WTC11 (cell line): ENCODE results near the gene FAM53B. TPM values are rescaled to one million over a fixed set of nuclear protein-coding genes. Genes with fewer than 3 reads are reported as not detected.

Experiments
- ATAC-seq: fragments of 200-7000 bp; cut with Tn5 transposase; 2 replicates; pipeline ENCODE4 v1.10.0; 2021; ENCODE audit warnings: mild to moderate bottlenecking, moderate library complexity
- CTCF ChIA-PET: fragments of 300-600 bp; sonication (Branson Sonifier 250); formaldehyde crosslinking; loops from one replicate; lab custom pipeline; 2021; ENCODE audit warnings: antibody characterized with exemption; lab: Charles Lee
- POLR2A ChIA-PET: fragments of 350-600 bp; sonication (Branson Sonifier 250); formaldehyde crosslinking; loops from one replicate; lab custom pipeline; 2021; ENCODE audit warnings: antibody characterized with exemption; lab: Charles Lee
- DNase-seq: peaks from one replicate; pipeline ENCODE4 v3.0.0; 2021; ENCODE audit warnings: low spot score
- H3K27ac Mint-ChIP-seq: 2 replicates; pipeline ENCODE4 v1.8.0; 2021; ENCODE audit warnings: mixed read lengths
- H3K27me3 Mint-ChIP-seq: 2 replicates; pipeline ENCODE4 v1.8.0; 2021; ENCODE audit warnings: low read depth, mild to moderate bottlenecking, moderate library complexity, mixed read lengths
- H3K36me3 Mint-ChIP-seq: 2 replicates; pipeline ENCODE4 v1.8.0; 2021; ENCODE audit warnings: mixed read lengths
- H3K4me1 Mint-ChIP-seq: 2 replicates; pipeline ENCODE4 v1.8.0; 2022; ENCODE audit warnings: mixed read lengths
- H3K4me3 Mint-ChIP-seq: 2 replicates; pipeline ENCODE4 v1.8.0; 2021; ENCODE audit warnings: mild to moderate bottlenecking, moderate library complexity, mixed read lengths
- H3K9me3 Mint-ChIP-seq: 2 replicates; pipeline ENCODE4 v1.8.0; 2021; ENCODE audit warnings: mixed read lengths
- CREB1 ChIP-seq: sonication (generic); formaldehyde crosslinking; IDR thresholded peaks from 2 replicates; pipeline ENCODE4 v1.8.0; 2023; ENCODE audit warnings: mild to moderate bottlenecking, missing genetic modification reagents
- FOXK1 ChIP-seq: sonication (generic); formaldehyde crosslinking; IDR thresholded peaks from 2 replicates; pipeline ENCODE4 v1.8.0; 2022; ENCODE audit warnings: mild to moderate bottlenecking, moderate library complexity, missing genetic modification reagents
- HMGA2 ChIP-seq: fragments of 250-450 bp; sonication (Bioruptor Pico); IDR thresholded peaks from 2 replicates; pipeline ENCODE4 v1.4.0; 2021; ENCODE audit warnings: mild to moderate bottlenecking, moderate library complexity
- IRF2 ChIP-seq: sonication (generic); formaldehyde crosslinking; IDR thresholded peaks from 2 replicates; pipeline ENCODE4 v1.8.0; 2022; ENCODE audit warnings: low read depth, missing genetic modification reagents, borderline replicate concordance
- KAT7 ChIP-seq: sonication (generic); formaldehyde crosslinking; IDR thresholded peaks from 2 replicates; pipeline ENCODE4 v1.8.1; 2023; ENCODE audit warnings: missing genetic modification reagents, mild to moderate bottlenecking, borderline replicate concordance
- MXD4 ChIP-seq: fragments of 250-450 bp; sonication (Bioruptor Pico); IDR thresholded peaks from 2 replicates; pipeline ENCODE4 v1.8.0; 2021; ENCODE audit warnings: mild to moderate bottlenecking, moderate library complexity, borderline replicate concordance
- MYBL2 ChIP-seq: sonication (generic); formaldehyde crosslinking; IDR thresholded peaks from 2 replicates; pipeline ENCODE4 v1.8.1; 2023; ENCODE audit warnings: mild to moderate bottlenecking, moderate library complexity, missing genetic modification reagents
- NFATC4 ChIP-seq: fragments of 250-450 bp; sonication (Bioruptor Pico); IDR thresholded peaks from 2 replicates; pipeline ENCODE4 v1.9.0; 2021; ENCODE audit warnings: mild to moderate bottlenecking
- PRRX2 ChIP-seq: fragments of 250-450 bp; sonication (Bioruptor Pico); IDR thresholded peaks from 2 replicates; pipeline ENCODE4 v1.8.0; 2021; ENCODE audit warnings: mild to moderate bottlenecking
- SOX15 ChIP-seq: fragments of 250-450 bp; sonication (Bioruptor Pico); IDR thresholded peaks from 2 replicates; pipeline ENCODE4 v1.9.0; 2021; ENCODE audit warnings: mild to moderate bottlenecking
- TP53 ChIP-seq: sonication (generic); formaldehyde crosslinking; IDR thresholded peaks from 2 replicates; pipeline ENCODE4 v1.8.1; 2023; ENCODE audit warnings: mild to moderate bottlenecking, missing genetic modification reagents
- ZNF121 ChIP-seq: sonication (generic); formaldehyde crosslinking; IDR thresholded peaks from 2 replicates; pipeline ENCODE4 v1.8.0; 2023; ENCODE audit warnings: missing genetic modification reagents
- ZNF138 ChIP-seq: sonication (generic); formaldehyde crosslinking; conservative IDR thresholded peaks from 2 replicates; pipeline ENCODE4 v1.8.1; 2022; ENCODE audit warnings: mild to moderate bottlenecking, moderate library complexity, missing genetic modification reagents
- ZNF263 ChIP-seq: sonication (generic); formaldehyde crosslinking; IDR thresholded peaks from 2 replicates; pipeline ENCODE4 v1.8.1; 2022; ENCODE audit warnings: low read depth, mild to moderate bottlenecking, moderate library complexity, missing genetic modification reagents
- ZNF396 ChIP-seq: fragments of 250-450 bp; sonication (Bioruptor Pico); IDR thresholded peaks from 2 replicates; pipeline ENCODE4 v1.8.0; 2021; ENCODE audit warnings: mild to moderate bottlenecking, moderate library complexity, borderline replicate concordance
- ZNF416 ChIP-seq: fragments of 250-450 bp; sonication (Bioruptor Pico); IDR thresholded peaks from 2 replicates; pipeline ENCODE4 v1.9.0; 2021; ENCODE audit warnings: mild to moderate bottlenecking, inconsistent platforms
- total RNA-seq: library from RNA; stranded (reverse); gene quantifications from 3 replicates; pipeline ENCODE4 v1.2.3, GENCODE V29; 2021
- TF ChIP-seq, protein P1 (sequence below): fragments of 250-450 bp; sonication (Bioruptor Pico); IDR thresholded peaks from 2 replicates; pipeline ENCODE4 v1.8.0; 2021; ENCODE audit warnings: mild to moderate bottlenecking
- TF ChIP-seq, protein P2 (sequence below): sonication (generic); formaldehyde crosslinking; IDR thresholded peaks from 2 replicates; pipeline ENCODE4 v1.8.0; 2022; ENCODE audit warnings: missing genetic modification reagents
- TF ChIP-seq, protein P3 (sequence below): sonication (generic); formaldehyde crosslinking; IDR thresholded peaks from 2 replicates; pipeline ENCODE4 v1.8.1; 2023; ENCODE audit warnings: mild to moderate bottlenecking, moderate library complexity, missing genetic modification reagents
- TF ChIP-seq, protein P4 (sequence below): sonication (generic); formaldehyde crosslinking; IDR thresholded peaks from 2 replicates; pipeline ENCODE4 v1.8.1; 2022; ENCODE audit warnings: mild to moderate bottlenecking, missing genetic modification reagents, moderate library complexity, borderline replicate concordance

FAM53B gene
- total RNA-seq, 1 experiment from 2014 or later: 21.3 TPM

DNA sequence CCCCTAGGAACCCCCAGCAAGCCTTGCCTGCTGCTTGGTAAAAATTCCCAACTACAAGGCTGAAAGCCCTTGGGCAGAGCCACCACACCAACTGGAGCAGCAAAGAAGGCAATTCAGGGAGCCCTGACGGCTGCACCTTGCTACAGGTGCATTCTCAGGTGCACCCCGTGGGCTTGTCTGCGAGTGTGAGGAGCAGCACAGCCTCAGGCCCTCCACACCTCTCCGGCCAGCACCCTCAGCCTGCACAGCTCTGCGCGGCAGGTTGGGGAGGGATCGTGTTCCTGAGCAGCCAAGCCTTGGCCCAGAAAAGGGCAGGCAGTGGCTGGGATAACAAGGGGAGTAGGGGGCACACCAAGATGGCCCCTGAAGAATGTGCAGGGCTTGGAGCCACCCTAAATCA is 104.1 kb downstream of the FAM53B start:
- CTCF ChIA-PET: no interaction called here
- H3K9me3 Mint-ChIP-seq: no peaks in the 10 kb centered on the region

DNA sequence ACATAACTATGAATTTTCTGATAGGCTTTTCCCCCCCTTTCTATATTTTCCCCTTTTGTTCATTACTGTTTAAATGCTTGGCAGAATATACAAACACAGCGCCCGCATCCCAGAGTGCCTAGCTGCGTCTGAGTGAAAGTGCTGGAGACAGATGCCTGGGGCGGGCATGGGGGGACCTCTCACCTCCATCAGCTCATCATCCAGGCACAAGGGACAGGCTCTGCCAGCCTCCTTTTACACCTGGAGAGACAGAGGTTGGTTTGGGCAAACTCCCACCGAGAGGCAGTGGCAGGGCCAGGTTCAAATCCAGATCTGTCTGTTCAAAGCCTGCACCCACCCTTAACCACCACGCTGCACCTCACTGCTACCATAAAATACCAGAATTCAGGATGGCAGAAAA is 104.5 kb downstream of the FAM53B start:
- ChIA-PET CTCF (no interaction called here), POLR2A (no interaction called here)
- TF ChIP-seq, protein P1, sequence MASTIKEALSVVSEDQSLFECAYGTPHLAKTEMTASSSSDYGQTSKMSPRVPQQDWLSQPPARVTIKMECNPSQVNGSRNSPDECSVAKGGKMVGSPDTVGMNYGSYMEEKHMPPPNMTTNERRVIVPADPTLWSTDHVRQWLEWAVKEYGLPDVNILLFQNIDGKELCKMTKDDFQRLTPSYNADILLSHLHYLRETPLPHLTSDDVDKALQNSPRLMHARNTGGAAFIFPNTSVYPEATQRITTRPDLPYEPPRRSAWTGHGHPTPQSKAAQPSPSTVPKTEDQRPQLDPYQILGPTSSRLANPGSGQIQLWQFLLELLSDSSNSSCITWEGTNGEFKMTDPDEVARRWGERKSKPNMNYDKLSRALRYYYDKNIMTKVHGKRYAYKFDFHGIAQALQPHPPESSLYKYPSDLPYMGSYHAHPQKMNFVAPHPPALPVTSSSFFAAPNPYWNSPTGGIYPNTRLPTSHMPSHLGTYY (CRISPR knock-in tag): no peak
- TF ChIP-seq CREB1 (CRISPR knock-in tag) (no peak), TP53 (CRISPR knock-in tag) (no peak), ZNF416 (CRISPR knock-in tag) (no peak), ZNF263 (no peak), ZNF121 (no peak), ZNF138 (CRISPR knock-in tag) (no peak), FOXK1 (CRISPR knock-in tag) (no peak), MYBL2 (CRISPR knock-in tag) (no peak), ZNF396 (CRISPR knock-in tag) (no peak)
- TF ChIP-seq, protein P2, sequence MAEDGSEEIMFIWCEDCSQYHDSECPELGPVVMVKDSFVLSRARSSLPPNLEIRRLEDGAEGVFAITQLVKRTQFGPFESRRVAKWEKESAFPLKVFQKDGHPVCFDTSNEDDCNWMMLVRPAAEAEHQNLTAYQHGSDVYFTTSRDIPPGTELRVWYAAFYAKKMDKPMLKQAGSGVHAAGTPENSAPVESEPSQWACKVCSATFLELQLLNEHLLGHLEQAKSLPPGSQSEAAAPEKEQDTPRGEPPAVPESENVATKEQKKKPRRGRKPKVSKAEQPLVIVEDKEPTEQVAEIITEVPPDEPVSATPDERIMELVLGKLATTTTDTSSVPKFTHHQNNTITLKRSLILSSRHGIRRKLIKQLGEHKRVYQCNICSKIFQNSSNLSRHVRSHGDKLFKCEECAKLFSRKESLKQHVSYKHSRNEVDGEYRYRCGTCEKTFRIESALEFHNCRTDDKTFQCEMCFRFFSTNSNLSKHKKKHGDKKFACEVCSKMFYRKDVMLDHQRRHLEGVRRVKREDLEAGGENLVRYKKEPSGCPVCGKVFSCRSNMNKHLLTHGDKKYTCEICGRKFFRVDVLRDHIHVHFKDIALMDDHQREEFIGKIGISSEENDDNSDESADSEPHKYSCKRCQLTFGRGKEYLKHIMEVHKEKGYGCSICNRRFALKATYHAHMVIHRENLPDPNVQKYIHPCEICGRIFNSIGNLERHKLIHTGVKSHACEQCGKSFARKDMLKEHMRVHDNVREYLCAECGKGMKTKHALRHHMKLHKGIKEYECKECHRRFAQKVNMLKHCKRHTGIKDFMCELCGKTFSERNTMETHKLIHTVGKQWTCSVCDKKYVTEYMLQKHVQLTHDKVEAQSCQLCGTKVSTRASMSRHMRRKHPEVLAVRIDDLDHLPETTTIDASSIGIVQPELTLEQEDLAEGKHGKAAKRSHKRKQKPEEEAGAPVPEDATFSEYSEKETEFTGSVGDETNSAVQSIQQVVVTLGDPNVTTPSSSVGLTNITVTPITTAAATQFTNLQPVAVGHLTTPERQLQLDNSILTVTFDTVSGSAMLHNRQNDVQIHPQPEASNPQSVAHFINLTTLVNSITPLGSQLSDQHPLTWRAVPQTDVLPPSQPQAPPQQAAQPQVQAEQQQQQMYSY (CRISPR knock-in tag): no peak
- TF ChIP-seq, protein P3, sequence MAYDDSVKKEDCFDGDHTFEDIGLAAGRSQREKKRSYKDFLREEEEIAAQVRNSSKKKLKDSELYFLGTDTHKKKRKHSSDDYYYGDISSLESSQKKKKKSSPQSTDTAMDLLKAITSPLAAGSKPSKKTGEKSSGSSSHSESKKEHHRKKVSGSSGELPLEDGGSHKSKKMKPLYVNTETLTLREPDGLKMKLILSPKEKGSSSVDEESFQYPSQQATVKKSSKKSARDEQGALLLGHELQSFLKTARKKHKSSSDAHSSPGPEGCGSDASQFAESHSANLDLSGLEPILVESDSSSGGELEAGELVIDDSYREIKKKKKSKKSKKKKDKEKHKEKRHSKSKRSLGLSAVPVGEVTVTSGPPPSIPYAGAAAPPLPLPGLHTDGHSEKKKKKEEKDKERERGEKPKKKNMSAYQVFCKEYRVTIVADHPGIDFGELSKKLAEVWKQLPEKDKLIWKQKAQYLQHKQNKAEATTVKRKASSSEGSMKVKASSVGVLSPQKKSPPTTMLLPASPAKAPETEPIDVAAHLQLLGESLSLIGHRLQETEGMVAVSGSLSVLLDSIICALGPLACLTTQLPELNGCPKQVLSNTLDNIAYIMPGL (CRISPR knock-in tag): no peak
- Mint-ChIP-seq H3K36me3 (peaks cover 1% of the 10 kb centered on the region), H3K9me3 (peaks cover 2% of the 10 kb centered on the region), H3K4me3 (no peak overlapping the region), H3K27ac (no peak overlapping the region), H3K27me3 (no peaks in the 10 kb centered on the region), H3K4me1 (no peaks in the 10 kb centered on the region)
- no peak for ATAC-seq
- no peak for DNase-seq

More for the DNA sequence above, 104.1 kb downstream of the FAM53B start:
- Mint-ChIP-seq H3K27ac (peak overlapping the region; percentile 42; the same call in 1 of the 2 replicates), H3K36me3 (no peaks in the 10 kb centered on the region; the same call in 1 of the 2 replicates), H3K4me3 (no peak overlapping the region), H3K4me1 (peaks cover under 1% of the 10 kb centered on the region; the same call in 1 of the 2 replicates), H3K27me3 (no peaks in the 10 kb centered on the region)
- no peak for TF ChIP-seq SOX15 (CRISPR knock-in tag)
- no peak for TF ChIP-seq HMGA2
- TF ChIP-seq KAT7: no peak
- no peak for TF ChIP-seq MYBL2 (CRISPR knock-in tag)
- TF ChIP-seq ZNF138 (CRISPR knock-in tag): no peak
- TF ChIP-seq IRF2 (CRISPR knock-in tag): no peak
- no peak for TF ChIP-seq MXD4
- POLR2A ChIA-PET: no interaction called here
- DNase-seq (no peak), ATAC-seq (no peak)

DNA sequence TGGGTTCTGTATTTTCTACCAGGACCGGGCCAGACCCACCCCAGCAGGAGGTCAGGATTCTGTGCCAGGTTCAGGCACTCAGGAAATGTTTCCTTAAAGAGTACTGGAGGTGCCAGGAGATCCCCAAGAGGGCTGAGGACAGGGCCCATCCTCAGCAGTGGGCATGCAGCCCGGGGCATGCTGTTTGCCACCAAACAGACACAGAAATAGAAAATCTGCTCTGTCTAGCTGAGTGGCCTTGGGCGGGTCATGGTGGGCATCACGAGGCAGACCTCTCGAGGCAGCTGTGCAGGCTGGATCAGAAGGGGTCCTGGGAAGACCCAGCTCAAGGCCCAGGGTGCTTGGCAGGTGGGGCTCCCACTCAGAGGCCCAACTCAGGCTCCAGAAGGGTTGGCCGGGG is 105.0 kb downstream of the FAM53B start:
- Mint-ChIP-seq H3K9me3 (peaks cover 6% of the 10 kb centered on the region), H3K27me3 (no peaks in the 10 kb centered on the region), H3K4me1 (no peaks in the 10 kb centered on the region), H3K36me3 (peaks cover 5% of the 10 kb centered on the region), H3K4me3 (no peak overlapping the region), H3K27ac (no peak overlapping the region)
- TF ChIP-seq NFATC4 (no peak), KAT7 (no peak), ZNF263 (no peak), PRRX2 (no peak)
- TF ChIP-seq, protein P4, sequence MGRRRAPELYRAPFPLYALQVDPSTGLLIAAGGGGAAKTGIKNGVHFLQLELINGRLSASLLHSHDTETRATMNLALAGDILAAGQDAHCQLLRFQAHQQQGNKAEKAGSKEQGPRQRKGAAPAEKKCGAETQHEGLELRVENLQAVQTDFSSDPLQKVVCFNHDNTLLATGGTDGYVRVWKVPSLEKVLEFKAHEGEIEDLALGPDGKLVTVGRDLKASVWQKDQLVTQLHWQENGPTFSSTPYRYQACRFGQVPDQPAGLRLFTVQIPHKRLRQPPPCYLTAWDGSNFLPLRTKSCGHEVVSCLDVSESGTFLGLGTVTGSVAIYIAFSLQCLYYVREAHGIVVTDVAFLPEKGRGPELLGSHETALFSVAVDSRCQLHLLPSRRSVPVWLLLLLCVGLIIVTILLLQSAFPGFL (CRISPR knock-in tag): no peak
- ATAC-seq: no peak
- POLR2A ChIA-PET: no interaction called here
- CTCF ChIA-PET: interaction anchor here (1.4 kb wide), 1 partner anchor 80 kb away, joined by 3 read pairs; no protein-coding TSS in a partner anchor
- no peak for DNase-seq
